IPS-NIHi7 (cell line): ENCODE measurements around the gene PFDN6.

Experiments
- DNase-seq: peaks from one replicate; pipeline ENCODE4 v3.0.0; 2012; ENCODE audit warnings: mixed read lengths; ENCODE audit errors: extremely low spot score

The PFDN6 gene

GRCh38 chr6:33316603-33317418, 27.4 kb downstream of the PFDN6 start:
- DNase-seq, result no peak

GRCh38 chr6:33317419-33317668, 27.9 kb downstream of the PFDN6 start:
- peak; percentile 74 for DNase-seq

- DNase-seq, result peak; percentile 88
Measured at GRCh38 chr6:33317669-33318425, 28.4 kb downstream of the PFDN6 start, which contains the start of gene ZBTB22. TSS of gene ZBTB22 (minus strand) at chr6:33317744. CDS start at chr6:33316916, 828 bp downstream.

GRCh38 chr6:33318426-33319073, 29.1 kb downstream of the PFDN6 start:
- DNase-seq, result no peak

GRCh38 chr6:33319939-33320314, 30.5 kb downstream of the PFDN6 start:
- DNase-seq, result no peak

- no peak for DNase-seq
Measured at GRCh38 chr6:33320315-33321181, 31.1 kb downstream of the PFDN6 start.

- no peak for DNase-seq
Measured at GRCh38 chr6:33321227-33321626, 31.8 kb downstream of the PFDN6 start.

- DNase-seq, result no peak
Measured at GRCh38 chr6:33323623-33323948, 34.2 kb downstream of the PFDN6 start.

DNA sequence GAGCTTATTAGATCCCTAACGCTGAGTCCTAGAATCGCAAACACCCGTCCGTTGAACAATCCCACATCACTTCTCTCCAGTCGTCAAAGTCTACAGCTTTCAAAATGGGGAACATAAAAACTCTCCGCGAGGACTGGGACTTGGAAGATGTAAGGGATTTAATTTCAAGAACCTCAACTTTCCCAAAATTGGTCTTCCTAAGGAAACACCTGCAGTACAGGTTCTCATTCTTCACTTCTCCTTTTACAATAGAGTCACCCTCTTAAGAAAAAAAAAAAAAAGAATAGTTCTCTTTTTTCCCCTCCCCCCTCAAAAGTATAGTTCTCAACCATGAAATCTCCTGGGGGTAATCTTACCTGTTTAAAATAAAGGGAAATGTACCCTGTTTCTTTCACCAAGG, 34.7 kb downstream of the PFDN6 start:
- no peak for DNase-seq

DNA sequence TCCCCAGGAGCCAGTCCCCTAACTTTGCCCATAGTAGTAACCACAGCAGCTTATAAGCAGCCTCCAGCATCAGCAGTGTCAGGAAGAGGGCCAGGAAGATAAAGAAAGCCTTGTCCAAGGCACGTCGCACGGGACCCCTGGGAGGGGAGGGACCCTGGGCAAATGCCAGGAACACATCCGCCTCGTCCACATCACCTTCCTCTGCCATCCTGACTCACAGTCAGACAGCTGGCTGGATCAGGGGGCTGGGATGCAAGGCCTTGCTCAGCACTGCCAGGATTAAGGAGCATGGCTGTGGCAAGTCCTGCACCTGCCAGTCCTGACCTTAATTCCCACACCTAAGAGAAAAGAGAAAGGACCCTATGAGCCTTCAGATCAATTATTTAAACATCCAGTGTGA, 39.7 kb downstream of the PFDN6 start:
- DNase-seq, result no peak

DNA sequence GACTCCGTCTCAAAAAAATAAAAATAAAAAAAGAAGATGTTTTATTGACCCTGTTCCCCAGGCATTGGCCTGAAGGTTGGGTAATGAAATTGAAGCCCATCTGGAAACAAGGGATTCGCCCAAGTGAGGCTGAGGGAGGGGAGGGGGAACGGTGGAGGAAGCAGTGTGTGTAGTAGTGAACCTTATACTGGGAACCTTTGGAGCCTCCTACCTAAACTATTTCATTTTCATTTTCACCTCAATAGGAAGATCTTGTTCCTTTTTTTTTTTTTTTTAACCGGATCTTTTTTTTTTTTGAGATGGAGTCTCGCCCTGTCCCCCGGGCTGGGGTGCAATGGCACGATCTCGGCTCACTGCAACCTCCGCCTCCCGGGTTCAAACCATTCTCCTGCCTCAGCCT, 41.3 kb downstream of the PFDN6 start:
- no peak for DNase-seq

DNA sequence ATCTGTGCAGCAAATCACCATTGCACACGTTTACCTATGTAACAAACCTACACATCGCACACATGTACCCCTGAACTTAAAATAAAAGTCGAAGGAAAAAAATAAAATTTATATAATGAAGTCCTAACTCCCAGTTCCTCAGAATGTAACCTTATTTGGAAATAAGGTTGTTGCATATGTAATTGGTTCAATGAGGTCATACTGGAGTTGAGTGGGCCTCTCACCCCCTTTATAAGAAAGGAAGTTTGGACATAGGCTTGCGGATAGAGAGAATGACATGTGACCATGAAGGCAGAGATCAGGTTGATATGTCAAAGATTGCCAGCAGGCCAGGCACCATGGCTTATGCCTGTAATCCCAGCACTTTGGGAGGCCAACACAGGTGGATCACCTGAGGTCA, 44.3 kb downstream of the PFDN6 start:
- no peak for DNase-seq

DNA sequence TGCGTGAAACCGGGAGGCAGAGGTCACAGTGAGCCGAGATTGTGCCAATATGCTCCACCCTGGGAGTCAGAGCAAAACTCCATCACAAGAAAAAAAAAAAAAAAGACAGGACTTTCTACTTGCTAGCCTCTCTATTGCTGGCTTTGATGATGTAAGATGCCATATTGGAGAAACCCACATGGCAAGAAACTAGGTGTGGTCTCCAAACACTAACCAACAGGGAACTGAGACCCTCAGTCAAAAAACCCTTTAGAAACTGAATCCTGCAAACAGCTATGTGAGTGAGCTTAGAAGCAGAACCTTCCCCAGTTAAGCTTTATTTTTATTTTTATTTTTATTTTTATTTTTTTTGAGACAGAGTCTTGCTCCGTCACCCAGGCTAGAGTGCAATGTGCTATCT, 46.5 kb downstream of the PFDN6 start:
- no peak for DNase-seq

- DNase-seq, result no peak
Measured at GRCh38 chr6:33336495-33336894, 47.1 kb downstream of the PFDN6 start.

GRCh38 chr6:33339193-33339592, 49.8 kb downstream of the PFDN6 start:
- no peak for DNase-seq
